HCT116 (cell line): ENCODE measurements around the gene TMEM87A. TPM values are rescaled to one million over a fixed set of nuclear protein-coding genes. Genes with fewer than 3 reads are reported as not detected.

Experiments used
- ATAC-seq: fragments of 200-7000 bp; cut with Tn5 transposase; 2 replicates; pipeline ENCODE4 v1.9.1; 2020; ENCODE audit warnings: mild to moderate bottlenecking, moderate library complexity
- BruUV-seq: library from RNA; stranded (reverse); fragments of 400-500 nt; replicated peaks from 2 replicates; lab custom pipeline; 2021; lab: Mats Ljungman, UMichigan
- CTCF ChIA-PET: fragments of 300-600 bp; sonication (Branson Sonifier 250); formaldehyde crosslinking; loops from one replicate; lab custom pipeline; 2021; ENCODE audit warnings: antibody characterized with exemption; lab: Charles Lee
- POLR2A ChIA-PET: fragments of 300-600, 350-600 bp; sonication (Branson Sonifier 250); formaldehyde crosslinking; loops from one replicate; lab custom pipeline; 2021; ENCODE audit warnings: antibody characterized with exemption; lab: Charles Lee
- RAD21 ChIA-PET, 2 experiments: fragments of 300-600 bp; sonication (Branson Sonifier 250); formaldehyde crosslinking; loops; one replicate each; lab custom pipeline; 2023; ENCODE audit warnings: low total read pairs in 2 of 2; ENCODE audit not compliant: uncharacterized antibody in 2 of 2, unreplicated experiment in 2 of 2, low non-redundant PET in 1 of 2; lab: Charles Lee
- DNase-seq: peaks from one replicate; pipeline ENCODE4 v3.0.0-alpha.2; 2010; ENCODE audit warnings: low read depth, low spot score
- H2AFZ ChIP-seq: fragments of 200-600 bp; shearing (Covaris generic), sonication (generic); 2 replicates; pipeline ENCODE4 v1.6.1; 2017; ENCODE audit warnings: low read depth, mixed run types, mixed read lengths, antibody characterized with exemption, low read length; ENCODE audit not compliant: poor library complexity, severe bottlenecking
- H3K27ac ChIP-seq: 2 replicates; pipeline ENCODE4 v1.5.1; 2012; ENCODE audit warnings: low read depth, low read length
- H3K27me3 ChIP-seq: fragments of 200-600 bp; sonication (generic); 2 replicates; pipeline ENCODE4 v1.6.1; 2016; ENCODE audit warnings: mixed run types, low read length, mixed read lengths; ENCODE audit not compliant: insufficient read depth
- H3K36me3 ChIP-seq, 2 experiments: fragments of 200-500 bp in 1 of 2; fragments of 200-600 bp in 1 of 2; sonication (Bioruptor generic) in 1 of 2; sonication (generic) in 1 of 2; 2 replicates each; pipeline versions ENCODE4 v1.5.1 to v1.6.1; 2014 to 2016; ENCODE audit warnings: low read length in 2 of 2, inconsistent platforms in 1 of 2, mixed read lengths in 1 of 2, mixed run types in 1 of 2; ENCODE audit not compliant: insufficient read depth in 2 of 2, control insufficient read depth in 1 of 2
- H3K4me1 ChIP-seq, 2 experiments: fragments of 200-600 bp in 1 of 2; sonication (generic) in 1 of 2; 2 replicates each; pipeline versions ENCODE4 v1.5.1 to v1.6.1; 2012 to 2017; ENCODE audit warnings: low read length in 2 of 2, inconsistent platforms in 1 of 2, mild to moderate bottlenecking in 1 of 2, mixed read lengths in 1 of 2, mixed run types in 1 of 2, moderate library complexity in 1 of 2; ENCODE audit not compliant: insufficient read depth in 2 of 2, control insufficient read depth in 1 of 2
- H3K4me2 ChIP-seq: fragments of 200-600 bp; sonication (generic); 2 replicates; pipeline ENCODE4 v1.6.1; 2017; ENCODE audit warnings: mixed run types, low read length, mixed read lengths
- H3K4me3 ChIP-seq, 2 experiments: fragments of 200-600 bp in 1 of 2; sonication (generic) in 1 of 2; replicated peaks in 1 of 2; 2 replicates each; pipeline ENCODE4 v1.5.1; 2011 to 2016; ENCODE audit warnings: low read length in 2 of 2, control low read depth in 1 of 2, low read depth in 1 of 2, mild to moderate bottlenecking in 1 of 2, mixed read lengths in 1 of 2, mixed run types in 1 of 2
- H3K79me2 ChIP-seq: fragments of 200-600 bp; sonication (generic); 2 replicates; pipeline ENCODE4 v1.6.1; 2017; ENCODE audit warnings: mild to moderate bottlenecking, mixed run types, low read length, moderate library complexity, mixed read lengths; ENCODE audit not compliant: insufficient read depth
- H3K9ac ChIP-seq: fragments of 200-600 bp; sonication (generic); 2 replicates; pipeline ENCODE4 v1.6.1; 2016; ENCODE audit warnings: low read length, mixed read lengths
- H3K9me2 ChIP-seq: fragments of 200-600 bp; sonication (generic), shearing (Covaris generic); 2 replicates; pipeline ENCODE4 v1.6.1; 2017; ENCODE audit warnings: mixed run types, mild to moderate bottlenecking, moderate library complexity; ENCODE audit not compliant: insufficient read depth
- H3K9me3 ChIP-seq, 2 experiments: fragments of 200-500 bp in 1 of 2; fragments of 200-600 bp in 1 of 2; sonication (Bioruptor generic) in 1 of 2; sonication (generic) in 1 of 2; 2 replicates each; pipeline ENCODE4 v1.6.1; 2014 to 2017; ENCODE audit warnings: low read length in 2 of 2, mixed read lengths in 2 of 2, inconsistent platforms in 1 of 2, low read depth in 1 of 2, mild to moderate bottlenecking in 1 of 2, mixed run types in 1 of 2, moderate library complexity in 1 of 2; ENCODE audit not compliant: control insufficient read depth in 1 of 2, insufficient read depth in 1 of 2
- H4K20me1 ChIP-seq: fragments of 200-600 bp; sonication (generic), shearing (Covaris generic); 2 replicates; pipeline ENCODE4 v1.6.1; 2017; ENCODE audit warnings: mixed run types, mild to moderate bottlenecking, moderate library complexity; ENCODE audit not compliant: insufficient read depth
- CBX3 ChIP-seq: IDR thresholded peaks from 2 replicates; pipeline ENCODE4 v1.6.1; 2012; ENCODE audit warnings: low read depth
- CEBPB ChIP-seq: IDR thresholded peaks from 2 replicates; pipeline ENCODE4 v1.6.1; 2012; ENCODE audit warnings: low read depth
- ELF1 ChIP-seq: IDR thresholded peaks from 2 replicates; pipeline ENCODE4 v1.6.1; 2012; ENCODE audit warnings: low read depth, borderline replicate concordance
- EZH2 ChIP-seq: fragments of 200-600 bp; sonication (generic); IDR thresholded peaks from 2 replicates; pipeline ENCODE4 v1.6.1; 2017; ENCODE audit warnings: antibody characterized with exemption, mixed run types
- JUND ChIP-seq: IDR thresholded peaks from 2 replicates; pipeline ENCODE4 v1.6.1; 2012
- POLR2A ChIP-seq: IDR thresholded peaks from 2 replicates; pipeline ENCODE4 v1.7.0; 2011; ENCODE audit warnings: borderline replicate concordance; ENCODE audit not compliant: insufficient read depth, insufficient read length; ENCODE audit errors: extremely low read depth
- SP1 ChIP-seq: IDR thresholded peaks from 2 replicates; pipeline ENCODE4 v1.6.1; 2012; ENCODE audit warnings: low read depth
- TCF7L2 ChIP-seq: IDR thresholded peaks from 2 replicates; pipeline ENCODE4 v1.7.0; 2011; ENCODE audit warnings: borderline replicate concordance, inconsistent platforms; ENCODE audit not compliant: insufficient read depth, insufficient read length; ENCODE audit errors: extremely low read depth
- ZNF274 ChIP-seq: fragments of 200-500 bp; sonication (Bioruptor generic); IDR thresholded peaks from 2 replicates; pipeline ENCODE4 v1.6.1; 2014; ENCODE audit warnings: mild to moderate bottlenecking, low read depth, low read length, inconsistent platforms
- intact Hi-C: fragments of 100-400 bp; cut with micrococcal nuclease; formaldehyde crosslinking; loops from 2 replicates; pipeline ENCODE4 v1.10.0; 2022
- total RNA-seq: library from RNA; stranded (reverse); gene quantifications from one replicate; pipeline ENCODE4 v1.2.1, GENCODE V29; 2021; ENCODE audit not compliant: unreplicated experiment
- TF ChIP-seq, protein P1 (sequence below), 3 experiments: fragments of 200-600 bp in 1 of 3; sonication (generic) in 1 of 3; IDR thresholded peaks in 2 of 3; conservative IDR thresholded peaks in 1 of 3; 2 replicates each; pipeline ENCODE4 v1.5.1; 2012 to 2017; ENCODE audit warnings: low read depth in 2 of 3, low read length in 2 of 3, antibody characterized with exemption in 1 of 3, borderline replicate concordance in 1 of 3, control low read depth in 1 of 3, mild to moderate bottlenecking in 1 of 3, mixed read lengths in 1 of 3, mixed run types in 1 of 3, moderate library complexity in 1 of 3; ENCODE audit not compliant: insufficient read depth in 1 of 3
- TF ChIP-seq, protein P2 (sequence below): IDR thresholded peaks from 2 replicates; pipeline ENCODE4 v1.6.1; 2012; ENCODE audit warnings: low read depth

TMEM87A gene
- total RNA-seq, 1 experiment from 2014 or later, result 44.0 TPM

DNA sequence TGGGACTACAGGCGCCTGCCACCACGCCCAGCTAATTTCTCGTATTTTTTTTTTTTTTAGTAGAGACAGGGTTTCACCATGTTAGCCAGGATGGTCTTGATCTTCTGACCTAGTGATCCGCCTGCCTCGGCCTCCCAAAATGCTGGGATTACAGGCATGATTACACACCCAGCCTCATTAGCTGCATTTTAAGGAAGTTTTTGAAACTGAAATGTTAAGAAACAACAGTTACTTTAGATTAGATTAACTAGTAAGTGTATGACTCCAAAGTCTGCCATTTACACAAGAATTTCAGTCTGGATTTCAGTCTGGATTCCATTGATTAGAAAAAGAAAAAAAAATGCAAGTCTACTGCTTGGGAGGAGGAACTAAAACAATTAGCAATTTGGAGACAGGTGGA is 40.6 kb downstream of the TMEM87A start:
- intact Hi-C loops, result no loop called here
- ChIA-PET POLR2A (no interaction called here), CTCF (no interaction called here), RAD21 (no interaction called here)
- no peak for ATAC-seq
- Histone ChIP-seq H2AFZ (no peak overlapping the region), H3K4me1 (no peaks in the 10 kb centered on the region), H3K79me2 (no peaks in the 10 kb centered on the region), H3K9ac (no peak overlapping the region), H4K20me1 (no peaks in the 10 kb centered on the region), H3K27me3 (no peaks in the 10 kb centered on the region), H3K4me3 (no peak overlapping the region), H3K36me3 (peaks cover 14 to 16% of the 10 kb centered on the region in 2 experiments; a peak in 3 of 4 replicates), H3K9me3 (no peaks in the 10 kb centered on the region), H3K9me2 (no peaks in the 10 kb centered on the region), H3K27ac (no peak overlapping the region), H3K4me2 (no peak overlapping the region)
- TF ChIP-seq EZH2 (no peak), ELF1 (no peak), CBX3 (no peak), POLR2A (no peak), ZNF274 (no peak), CEBPB (no peak), TCF7L2 (no peak), SP1 (no peak), JUND (no peak)
- TF ChIP-seq, protein P1, sequence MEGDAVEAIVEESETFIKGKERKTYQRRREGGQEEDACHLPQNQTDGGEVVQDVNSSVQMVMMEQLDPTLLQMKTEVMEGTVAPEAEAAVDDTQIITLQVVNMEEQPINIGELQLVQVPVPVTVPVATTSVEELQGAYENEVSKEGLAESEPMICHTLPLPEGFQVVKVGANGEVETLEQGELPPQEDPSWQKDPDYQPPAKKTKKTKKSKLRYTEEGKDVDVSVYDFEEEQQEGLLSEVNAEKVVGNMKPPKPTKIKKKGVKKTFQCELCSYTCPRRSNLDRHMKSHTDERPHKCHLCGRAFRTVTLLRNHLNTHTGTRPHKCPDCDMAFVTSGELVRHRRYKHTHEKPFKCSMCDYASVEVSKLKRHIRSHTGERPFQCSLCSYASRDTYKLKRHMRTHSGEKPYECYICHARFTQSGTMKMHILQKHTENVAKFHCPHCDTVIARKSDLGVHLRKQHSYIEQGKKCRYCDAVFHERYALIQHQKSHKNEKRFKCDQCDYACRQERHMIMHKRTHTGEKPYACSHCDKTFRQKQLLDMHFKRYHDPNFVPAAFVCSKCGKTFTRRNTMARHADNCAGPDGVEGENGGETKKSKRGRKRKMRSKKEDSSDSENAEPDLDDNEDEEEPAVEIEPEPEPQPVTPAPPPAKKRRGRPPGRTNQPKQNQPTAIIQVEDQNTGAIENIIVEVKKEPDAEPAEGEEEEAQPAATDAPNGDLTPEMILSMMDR (IDR thresholded peaks at IDR 0.05 in 2 of 3, conservative IDR thresholded peaks at IDR 0.05 in 1 of 3; ENCODE audit: borderline replicate concordance in 1 of 3, insufficient read depth in 1 of 3, low read depth in 2 of 3, low read length in 2 of 3), result no peak
- TF ChIP-seq, protein P2, sequence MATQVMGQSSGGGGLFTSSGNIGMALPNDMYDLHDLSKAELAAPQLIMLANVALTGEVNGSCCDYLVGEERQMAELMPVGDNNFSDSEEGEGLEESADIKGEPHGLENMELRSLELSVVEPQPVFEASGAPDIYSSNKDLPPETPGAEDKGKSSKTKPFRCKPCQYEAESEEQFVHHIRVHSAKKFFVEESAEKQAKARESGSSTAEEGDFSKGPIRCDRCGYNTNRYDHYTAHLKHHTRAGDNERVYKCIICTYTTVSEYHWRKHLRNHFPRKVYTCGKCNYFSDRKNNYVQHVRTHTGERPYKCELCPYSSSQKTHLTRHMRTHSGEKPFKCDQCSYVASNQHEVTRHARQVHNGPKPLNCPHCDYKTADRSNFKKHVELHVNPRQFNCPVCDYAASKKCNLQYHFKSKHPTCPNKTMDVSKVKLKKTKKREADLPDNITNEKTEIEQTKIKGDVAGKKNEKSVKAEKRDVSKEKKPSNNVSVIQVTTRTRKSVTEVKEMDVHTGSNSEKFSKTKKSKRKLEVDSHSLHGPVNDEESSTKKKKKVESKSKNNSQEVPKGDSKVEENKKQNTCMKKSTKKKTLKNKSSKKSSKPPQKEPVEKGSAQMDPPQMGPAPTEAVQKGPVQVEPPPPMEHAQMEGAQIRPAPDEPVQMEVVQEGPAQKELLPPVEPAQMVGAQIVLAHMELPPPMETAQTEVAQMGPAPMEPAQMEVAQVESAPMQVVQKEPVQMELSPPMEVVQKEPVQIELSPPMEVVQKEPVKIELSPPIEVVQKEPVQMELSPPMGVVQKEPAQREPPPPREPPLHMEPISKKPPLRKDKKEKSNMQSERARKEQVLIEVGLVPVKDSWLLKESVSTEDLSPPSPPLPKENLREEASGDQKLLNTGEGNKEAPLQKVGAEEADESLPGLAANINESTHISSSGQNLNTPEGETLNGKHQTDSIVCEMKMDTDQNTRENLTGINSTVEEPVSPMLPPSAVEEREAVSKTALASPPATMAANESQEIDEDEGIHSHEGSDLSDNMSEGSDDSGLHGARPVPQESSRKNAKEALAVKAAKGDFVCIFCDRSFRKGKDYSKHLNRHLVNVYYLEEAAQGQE, result no peak
- BruUV-seq, result no TSS peak
- no peak for DNase-seq
